ENCODE results near the gene PSMF1.

Gene PSMF1

GRCh38 chr20:1118336-1119127 is at the start of gene PSMF1:
PSMF1 (plus strand) TSS chr20:1118602; CDS start chr20:1118774, 172 bp downstream.
- peak within 1 kb of the TSS; percentile 100 for H3K4me3 ChIP-seq (ENCODE audit: low read depth, low read length)
- in situ Hi-C loops (cut with HindIII; ENCODE audit: low sequenced_read_pairs) = no loop called here
- TF ChIP-seq CTCF (IDR thresholded peaks at IDR 0.05; ENCODE audit: low read depth, low read length) = no peak
- peak; percentile 90 for DNase-seq (ENCODE audit: low read depth, low spot score)

GRCh38 chr20:1072258-1072657 is 46.1 kb upstream of the PSMF1 start:
- no peak overlapping the region for H3K4me3 ChIP-seq (ENCODE audit: low read depth, low read length)
- no peak for TF ChIP-seq CTCF (IDR thresholded peaks at IDR 0.05; ENCODE audit: low read depth, low read length)
- in situ Hi-C loops (cut with HindIII; ENCODE audit: low sequenced_read_pairs) = no loop called here
- no peak for DNase-seq (ENCODE audit: low read depth, low spot score)

- in situ Hi-C loops (cut with HindIII; ENCODE audit: low sequenced_read_pairs) = no loop called here
- H3K4me3 ChIP-seq (ENCODE audit: low read depth, low read length) = no peak overlapping the region
- no peak for DNase-seq (ENCODE audit: low read depth, low spot score)
- no peak for TF ChIP-seq CTCF (IDR thresholded peaks at IDR 0.05; ENCODE audit: low read depth, low read length)
Observed at GRCh38 chr20:1075616-1076015, 42.8 kb upstream of the PSMF1 start.

GRCh38 chr20:1081891-1082290 is 36.5 kb upstream of the PSMF1 start:
- in situ Hi-C loops (cut with HindIII; ENCODE audit: low sequenced_read_pairs) = no loop called here
- H3K4me3 ChIP-seq (ENCODE audit: low read depth, low read length) = no peak overlapping the region
- TF ChIP-seq CTCF (IDR thresholded peaks at IDR 0.05; ENCODE audit: low read depth, low read length) = no peak
- no peak for DNase-seq (ENCODE audit: low read depth, low spot score)

- in situ Hi-C loops (cut with HindIII; ENCODE audit: low sequenced_read_pairs) = no loop called here
- no peak for TF ChIP-seq CTCF (IDR thresholded peaks at IDR 0.05; ENCODE audit: low read depth, low read length)
- no peak for DNase-seq (ENCODE audit: low read depth, low spot score)
- H3K4me3 ChIP-seq (ENCODE audit: low read depth, low read length) = no peak overlapping the region
Observed at GRCh38 chr20:1083431-1084080, 34.8 kb upstream of the PSMF1 start.

- DNase-seq (ENCODE audit: low read depth, low spot score) = no peak
- H3K4me3 ChIP-seq (ENCODE audit: low read depth, low read length) = no peak overlapping the region
- in situ Hi-C loops (cut with HindIII; ENCODE audit: low sequenced_read_pairs) = no loop called here
- TF ChIP-seq CTCF (IDR thresholded peaks at IDR 0.05; ENCODE audit: low read depth, low read length) = no peak
Observed at GRCh38 chr20:1085492-1086276, 32.7 kb upstream of the PSMF1 start.
